B cell (primary cell): Measurements from ENCODE around the gene FBXO28. TPM values are rescaled to one million over a fixed set of nuclear protein-coding genes. Genes with fewer than 3 reads are reported as not detected.

Source experiments
- ATAC-seq: fragments of 200-7000 bp; cut with Tn5 transposase; one replicate; pipeline ENCODE4 v1.10.0; 2021; ENCODE audit warnings: low read depth, mild to moderate bottlenecking, moderate number of reproducible peaks, moderate library complexity
- CTCF ChIA-PET: fragments of 350-600 bp; sonication (Branson Sonifier 250); formaldehyde crosslinking; loops from one replicate; lab custom pipeline; 2021; ENCODE audit warnings: antibody characterized with exemption, inconsistent platforms; lab: Charles Lee
- POLR2A ChIA-PET: fragments of 350-600 bp; sonication (Branson Sonifier 250); formaldehyde crosslinking; loops from one replicate; lab custom pipeline; 2021; ENCODE audit warnings: antibody characterized with exemption; lab: Charles Lee
- DNase-seq: peaks from one replicate; pipeline ENCODE4 v3.0.0; 2013
- H2AFZ ChIP-seq: 2 replicates; pipeline ENCODE4 v1.6.1; 2012; ENCODE audit warnings: mild to moderate bottlenecking, low read depth, low read length; ENCODE audit not compliant: insufficient read depth, poor library complexity, severe bottlenecking
- H3K27ac ChIP-seq, 2 donors: 1 replicate in 1 of 2; 2 replicates in 1 of 2; pipeline ENCODE4 v1.5.1; 2012 to 2013; ENCODE audit warnings: low read length in 2 of 2, mild to moderate bottlenecking in 2 of 2, moderate library complexity in 1 of 2
- H3K27me3 ChIP-seq, 4 experiments: fragments of 200-600 bp in 1 of 4; sonication (generic) in 1 of 4; replicated peaks in 1 of 4; 1 replicate in 2 of 4; 2 replicates in 2 of 4; pipeline versions ENCODE4 v1.6.1 to v1.7.0; 2013 to 2016; ENCODE audit warnings: low read length in 3 of 4, mild to moderate bottlenecking in 2 of 4, mixed read lengths in 1 of 4, moderate library complexity in 1 of 4; ENCODE audit not compliant: insufficient read depth in 4 of 4, control insufficient read depth in 3 of 4; ENCODE audit errors: control extremely low read depth in 1 of 4
- H3K36me3 ChIP-seq, 2 experiments: replicated peaks in 1 of 2; 1 replicate in 1 of 2; 2 replicates in 1 of 2; pipeline versions ENCODE4 v1.6.1 to v1.7.1; 2013; ENCODE audit warnings: low read length in 1 of 2; ENCODE audit not compliant: insufficient read depth in 2 of 2, control insufficient read depth in 1 of 2; ENCODE audit errors: control extremely low read depth in 1 of 2, extremely low read depth in 1 of 2
- H3K4me1 ChIP-seq, 2 donors: fragments of 200-600 bp in 1 of 2; sonication (generic) in 1 of 2; 1 replicate in 1 of 2; 2 replicates in 1 of 2; pipeline versions ENCODE4 v1.5.1 to v1.6.1; 2013 to 2017; ENCODE audit warnings: low read length in 2 of 2; ENCODE audit not compliant: control insufficient read depth in 2 of 2, insufficient read depth in 2 of 2
- H3K4me2 ChIP-seq: replicated peaks from 2 replicates; pipeline ENCODE3; 2012; ENCODE audit warnings: mild to moderate bottlenecking, low read depth, low read length; ENCODE audit not compliant: poor library complexity, severe bottlenecking
- H3K4me3 ChIP-seq, 5 experiments: fragments of 200-600 bp in 1 of 5; sonication (generic) in 1 of 5; 1 replicate in 3 of 5; 2 replicates in 2 of 5; pipeline versions ENCODE4 v1.5.1 to v1.7.0; 2011 to 2016; ENCODE audit warnings: low read length in 4 of 5, mild to moderate bottlenecking in 4 of 5, low read depth in 2 of 5, control low read depth in 1 of 5, moderate library complexity in 1 of 5; ENCODE audit not compliant: insufficient read depth in 1 of 5; ENCODE audit errors: control extremely low read depth in 1 of 5, extremely low read depth in 1 of 5
- H3K79me2 ChIP-seq: fragments of 200-600 bp; sonication (generic); one replicate; pipeline ENCODE4 v1.6.0; 2016; ENCODE audit warnings: low read length; ENCODE audit not compliant: control insufficient read depth, insufficient read depth
- H3K9ac ChIP-seq: fragments of 200-600 bp; sonication (generic); 2 replicates; pipeline ENCODE4 v1.6.1; 2017; ENCODE audit warnings: mild to moderate bottlenecking, low read length, moderate library complexity
- H3K9me3 ChIP-seq, 3 donors: one replicate each; pipeline versions ENCODE4 v1.6.1 to v1.7.1; 2013; ENCODE audit warnings: low read length in 2 of 3; ENCODE audit not compliant: control insufficient read depth in 2 of 3, insufficient read depth in 1 of 3; ENCODE audit errors: control extremely low read depth in 1 of 3
- H4K20me1 ChIP-seq: 2 replicates; pipeline ENCODE4 v1.6.0; 2012; ENCODE audit warnings: mild to moderate bottlenecking, low read length; ENCODE audit not compliant: insufficient read depth, control insufficient read depth, poor library complexity, severe bottlenecking
- H3K27ac Mint-ChIP-seq: one replicate; pipeline ENCODE4 v1.8.0; 2021; ENCODE audit warnings: mixed read lengths
- H3K27me3 Mint-ChIP-seq: one replicate; pipeline ENCODE4 v1.8.0; 2021; ENCODE audit warnings: mixed read lengths
- H3K4me1 Mint-ChIP-seq: one replicate; pipeline ENCODE4 v1.8.0; 2021; ENCODE audit warnings: mixed read lengths
- H3K4me3 Mint-ChIP-seq: one replicate; pipeline ENCODE4 v1.8.0; 2021; ENCODE audit warnings: mixed read lengths
- H3K9me3 Mint-ChIP-seq: one replicate; pipeline ENCODE4 v1.8.0; 2022; ENCODE audit warnings: mixed read lengths; ENCODE audit not compliant: insufficient read depth
- CTCF ChIP-seq: fragments of 200-600 bp; IDR thresholded peaks from one replicate; pipeline ENCODE4 v1.8.0; 2022; ENCODE audit warnings: antibody characterized with exemption, mild to moderate bottlenecking
- EZH2 ChIP-seq: IDR thresholded peaks from 2 replicates; pipeline ENCODE4 v1.6.1; 2012; ENCODE audit warnings: borderline replicate concordance, low read depth, mild to moderate bottlenecking, moderate library complexity, low read length; ENCODE audit not compliant: insufficient read depth, poor library complexity, severe bottlenecking
- WGBS: methylation state at CpG from one replicate; pipeline ENCODE4 v1.1.5; 2013; ENCODE audit warnings: missing lambda C conversion rate; ENCODE audit not compliant: insufficient coverage; 5-methylcytosine and 5-hydroxymethylcytosine counted together
- intact Hi-C: fragments of 100-400 bp; cut with micrococcal nuclease; formaldehyde crosslinking; loops from one replicate; pipeline ENCODE4 v1.10.0; 2022
- polyA plus RNA-seq: library from polyadenylated mRNA; depleted of rRNA; stranded (reverse); fragments of >200 nt; gene quantifications from 2 replicates; pipeline ENCODE4 v1.2.3, GENCODE V29; 2012
- total RNA-seq, 2 donors: library from RNA; stranded (reverse); fragments of 120-200 nt in 1 of 2; gene quantifications; 1 replicate in 1 of 2; 2 replicates in 1 of 2; pipeline versions ENCODE4 v1.2.3 to v1.2.4, GENCODE V29; 2013 to 2022

Gene FBXO28
- total and polyA plus RNA-seq, 2 donors (not counting 1 experiment from before 2014, with no cell fraction given), result 17.5 to 39.7 TPM

GRCh38 chr1:224180783-224181452 lies 67.0 kb downstream of the FBXO28 start:
- Histone ChIP-seq H3K27me3 (no peaks in the 10 kb centered on the region), H3K4me3 (no peak overlapping the region), H4K20me1 (peaks cover 25% of the 10 kb centered on the region), H3K79me2 (peaks cover 29% of the 10 kb centered on the region), H2AFZ (no peak overlapping the region), H3K27ac (no peak overlapping the region), H3K4me1 (peaks cover 30 to 35% of the 10 kb centered on the region in 2 donors), H3K9ac (no peak overlapping the region), H3K9me3 (peaks cover 0 to 2% (median 0%) of the 10 kb centered on the region in 3 donors), H3K4me2 (no peak overlapping the region), H3K36me3 (peaks cover 0 to 1% of the 10 kb centered on the region in 2 experiments)
- ChIA-PET POLR2A (interaction anchor here (0.7 to 2.8 kb wide), 2 partner anchors 12 to 122 kb away, joined by 4 to 19 read pairs; no protein-coding TSS in a partner anchor), CTCF (interaction anchor here (0.8 to 2.7 kb wide), 2 partner anchors 11 to 65 kb away, joined by 3 to 20 read pairs; no protein-coding TSS in a partner anchor)
- no peak for DNase-seq
- peak overlapping the region; percentile 5 for H3K27ac Mint-ChIP-seq
- intact Hi-C loops, result loop anchor here (5.0 kb wide), 1 partner anchor 96 kb away; no protein-coding TSS in a partner anchor
- H3K27me3 Mint-ChIP-seq, result no peaks in the 10 kb centered on the region
- 99% methylated on average over 9 of the region's 11 CpGs for WGBS
- peak overlapping the region; percentile 8 for H3K4me3 Mint-ChIP-seq
- H3K9me3 Mint-ChIP-seq, result no peaks in the 10 kb centered on the region
- H3K4me1 Mint-ChIP-seq, result peaks cover 28% of the 10 kb centered on the region
- no peak for ATAC-seq
- TF ChIP-seq CTCF, result no peak
- no peak for TF ChIP-seq EZH2

GRCh38 chr1:224181453-224181810 lies 67.5 kb downstream of the FBXO28 start:
- no peak for DNase-seq
- H3K9ac ChIP-seq, result no peak overlapping the region
- H2AFZ ChIP-seq, result no peak overlapping the region
- POLR2A ChIA-PET, result interaction anchor here (2.8 kb wide), 1 partner anchor 12 kb away, joined by 19 read pairs; no protein-coding TSS in a partner anchor
- peaks cover 0 to 6% (median 0%) of the 10 kb centered on the region in 3 donors for H3K9me3 ChIP-seq
- Mint-ChIP-seq H3K9me3 (no peaks in the 10 kb centered on the region), H3K27ac (peak overlapping the region; percentile 5), H3K4me1 (peaks cover 28% of the 10 kb centered on the region), H3K4me3 (peak overlapping the region; percentile 80), H3K27me3 (no peaks in the 10 kb centered on the region)
- no peak for TF ChIP-seq CTCF
- TF ChIP-seq EZH2, result no peak
- CTCF ChIA-PET, result interaction anchor here (0.8 to 2.7 kb wide), 2 partner anchors 11 to 65 kb away, joined by 3 to 20 read pairs; no protein-coding TSS in a partner anchor
- peaks cover 0 to 1% of the 10 kb centered on the region in 2 experiments for H3K36me3 ChIP-seq
- H3K27ac ChIP-seq, result peak overlapping the region; percentile 90 to 99
- H3K4me2 ChIP-seq, result no peak overlapping the region
- H4K20me1 ChIP-seq, result peaks cover 30% of the 10 kb centered on the region
- ATAC-seq, result no peak
- peaks cover 34% of the 10 kb centered on the region for H3K79me2 ChIP-seq
- peaks cover 35 to 40% of the 10 kb centered on the region in 2 donors for H3K4me1 ChIP-seq
- no peak overlapping the region for H3K4me3 ChIP-seq
- 93% methylated on average over 2 of the region's 4 CpGs for WGBS
- intact Hi-C loops, result loop anchor here (5.0 kb wide), 1 partner anchor 96 kb away; no protein-coding TSS in a partner anchor
- H3K27me3 ChIP-seq, result no peaks in the 10 kb centered on the region
